ENCODE measurements around the gene CCR6. TPM values are rescaled to one million over a fixed set of nuclear protein-coding genes. Genes with fewer than 3 reads are reported as not detected.
A peak's percentile ranks its signal among the peaks of the same experiment; 100 is the strongest.

Gene CCR6
- total RNA-seq, 1 donor from 2014 or later = not detected

DNA sequence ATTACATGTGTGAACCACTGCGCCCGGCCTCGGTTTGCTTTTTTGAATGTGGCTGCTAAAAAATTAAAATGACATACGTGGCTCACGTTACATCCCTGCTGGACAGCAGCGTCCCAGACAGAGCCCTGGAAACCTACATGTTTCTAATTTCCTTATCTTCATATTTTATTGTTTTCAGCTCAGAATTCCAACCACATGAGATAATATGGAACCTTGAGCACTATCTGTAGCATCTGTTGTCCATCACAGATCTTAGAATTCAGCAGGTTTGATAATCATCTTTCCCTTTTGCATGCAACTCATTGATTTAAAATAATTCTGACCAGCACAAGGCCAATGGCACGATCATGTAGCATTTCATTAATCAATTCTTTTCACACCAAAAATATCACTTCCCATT, 25.9 kb upstream of the CCR6 start:
- ATAC-seq (no peak), DNase-seq (ENCODE audit: low spot score) (no peak)
- intact Hi-C loops (cut with DNase I) = no loop called here

DNA sequence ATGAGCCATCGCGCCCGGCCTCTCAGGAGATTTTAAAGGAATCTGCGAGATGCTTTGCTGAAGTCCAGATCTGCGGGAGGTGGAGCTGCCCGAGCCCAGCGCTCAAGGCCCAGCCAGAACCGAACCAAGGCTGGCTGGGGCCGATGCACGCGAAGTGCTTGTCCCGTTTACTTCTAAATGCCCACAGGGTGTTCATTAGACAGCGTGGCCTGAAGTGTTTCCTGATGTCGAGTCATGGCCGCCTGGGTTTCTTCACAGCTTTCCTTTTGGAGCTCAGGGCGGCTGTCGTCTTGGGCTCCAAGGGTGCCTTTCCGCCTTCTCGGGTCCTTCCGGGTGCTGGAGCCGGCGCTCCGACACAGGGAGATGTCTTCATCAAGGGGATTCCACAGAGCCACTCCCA, 25.1 kb upstream of the CCR6 start:
- intact Hi-C loops (cut with DNase I) = no loop called here
- ATAC-seq (no peak), DNase-seq (ENCODE audit: low spot score) (no peak)

DNA sequence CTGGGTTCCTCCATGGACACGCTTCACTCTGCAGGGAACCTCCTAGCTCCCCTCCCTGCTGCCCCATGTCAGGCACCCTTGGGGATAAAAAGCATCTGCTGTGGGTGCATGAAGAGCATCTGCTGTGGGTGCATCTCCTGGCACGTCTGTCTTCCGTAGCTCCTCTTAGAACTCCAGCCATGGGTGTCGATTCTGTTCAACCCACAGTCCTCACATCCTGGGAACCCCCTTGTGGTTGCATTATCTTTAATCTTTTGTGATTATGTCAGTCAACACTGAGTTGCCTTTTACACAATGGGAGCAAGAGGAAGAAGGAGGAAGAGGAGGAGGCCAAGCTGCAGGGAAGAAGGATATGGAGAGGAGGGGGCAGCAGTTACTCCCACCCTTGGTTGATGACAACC, 24.1 kb upstream of the CCR6 start:
- intact Hi-C loops (cut with DNase I) = no loop called here
- no peak for ATAC-seq
- DNase-seq (ENCODE audit: low spot score) = no peak

DNA sequence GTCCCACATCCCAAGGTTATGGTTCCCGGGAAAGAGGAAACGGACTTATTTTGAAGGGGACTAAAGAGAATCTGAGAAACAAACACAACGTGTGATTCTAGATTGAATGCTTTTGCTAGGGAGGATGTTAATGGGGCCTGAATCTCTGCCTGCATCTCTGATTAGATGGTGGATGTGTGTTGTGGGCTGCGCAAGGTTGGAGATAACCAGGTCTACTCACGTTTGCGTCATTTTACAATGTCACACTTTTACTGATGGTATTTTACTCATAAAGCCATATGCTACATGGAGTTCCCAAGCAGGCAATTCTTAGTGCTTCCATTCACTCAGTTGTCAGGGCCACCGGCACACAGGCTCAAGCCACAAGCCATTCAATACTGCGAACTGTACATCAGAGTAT, 23.2 kb upstream of the CCR6 start:
- intact Hi-C loops (cut with DNase I) = no loop called here
- ATAC-seq = no peak
- DNase-seq (ENCODE audit: low spot score) = no peak

DNA sequence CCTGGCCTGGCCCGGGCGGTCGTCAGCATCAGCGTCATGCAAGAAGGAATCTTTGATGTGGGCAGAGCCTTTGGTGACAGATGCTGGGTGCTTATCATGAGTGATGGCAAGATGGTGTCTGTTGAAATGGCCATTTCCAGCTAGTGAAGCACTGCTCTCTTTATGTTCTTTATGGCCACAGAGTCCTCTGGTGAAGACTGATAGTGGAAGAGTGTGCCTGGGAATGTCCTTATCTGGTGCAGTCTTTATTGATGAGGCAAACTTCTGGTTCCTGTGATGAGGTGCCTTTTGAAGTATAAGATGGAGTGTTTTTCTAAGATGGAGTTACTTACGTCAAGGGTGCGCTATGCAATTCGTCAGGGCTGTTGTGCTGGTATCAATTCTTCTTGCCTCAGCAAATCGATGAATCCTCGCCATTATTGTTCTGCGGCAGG, 22.6 kb upstream of the CCR6 start:
- ATAC-seq (no peak), DNase-seq (ENCODE audit: low spot score) (no peak)
- intact Hi-C loops (cut with DNase I) = no loop called here

DNA sequence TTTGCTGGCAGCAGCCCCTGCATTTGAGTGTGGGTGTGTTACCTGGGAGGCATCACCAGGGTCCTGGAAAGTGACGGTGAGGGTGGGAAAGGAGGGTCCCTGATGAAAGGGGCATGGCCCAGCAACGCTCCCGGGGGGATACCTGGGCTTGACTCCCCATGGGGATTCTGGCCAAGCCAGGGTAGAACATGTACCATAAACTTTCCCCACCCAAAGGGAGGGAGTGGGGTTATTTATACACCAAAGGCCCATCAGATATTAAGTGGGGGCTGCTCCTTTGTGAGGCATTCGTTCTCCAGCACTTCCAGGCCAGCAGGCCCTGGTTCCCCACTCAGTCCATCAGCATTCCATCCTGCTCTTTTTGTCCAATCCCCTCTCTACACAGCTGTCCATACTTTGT, 20.6 kb upstream of the CCR6 start:
- ATAC-seq (no peak), DNase-seq (ENCODE audit: low spot score) (no peak)
- intact Hi-C loops (cut with DNase I) = no loop called here

DNA sequence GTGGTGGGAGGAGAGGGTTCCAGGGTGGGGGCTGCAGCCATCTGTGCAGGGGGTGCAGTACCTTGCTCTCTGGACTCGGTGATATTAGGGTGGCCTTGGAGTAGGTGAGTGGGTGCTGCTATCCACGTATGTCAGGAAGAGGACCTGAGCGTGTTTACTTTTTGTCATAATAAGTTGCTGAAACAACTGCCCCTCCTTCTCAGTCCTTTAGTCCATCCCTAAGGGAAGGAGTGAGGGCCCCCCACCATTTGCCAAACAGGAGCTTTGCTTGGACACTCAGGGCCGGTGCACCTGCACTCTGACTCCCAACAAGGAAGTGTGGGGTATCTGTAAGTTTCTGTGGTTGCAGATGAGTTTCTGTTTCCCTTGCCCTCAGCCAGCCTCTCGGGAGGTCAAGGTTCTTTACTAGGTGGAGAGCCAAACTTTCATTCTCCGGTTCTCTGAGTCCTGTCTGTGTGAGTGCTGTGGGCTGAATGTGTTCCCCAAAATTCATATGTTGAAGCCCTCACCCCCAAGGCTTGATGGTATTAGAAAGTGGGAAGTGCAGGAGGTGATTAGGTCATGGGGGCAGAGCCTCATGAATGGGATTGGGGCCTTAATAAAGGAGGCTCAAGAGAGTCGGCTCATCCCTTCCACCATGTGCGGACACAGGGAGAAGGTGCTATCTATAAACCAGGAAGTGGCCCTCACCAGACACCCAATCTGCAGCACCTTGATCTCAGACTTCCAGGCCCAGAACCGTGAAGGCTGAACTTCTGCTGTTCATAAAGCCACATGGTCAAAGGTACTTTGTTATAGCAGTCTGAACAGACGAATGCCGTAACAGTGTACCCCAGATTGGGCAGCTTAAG, 19.6 kb upstream of the CCR6 start:
- intact Hi-C loops (cut with DNase I) = no loop called here
- ATAC-seq = no peak
- no peak for DNase-seq (ENCODE audit: low spot score)

DNA sequence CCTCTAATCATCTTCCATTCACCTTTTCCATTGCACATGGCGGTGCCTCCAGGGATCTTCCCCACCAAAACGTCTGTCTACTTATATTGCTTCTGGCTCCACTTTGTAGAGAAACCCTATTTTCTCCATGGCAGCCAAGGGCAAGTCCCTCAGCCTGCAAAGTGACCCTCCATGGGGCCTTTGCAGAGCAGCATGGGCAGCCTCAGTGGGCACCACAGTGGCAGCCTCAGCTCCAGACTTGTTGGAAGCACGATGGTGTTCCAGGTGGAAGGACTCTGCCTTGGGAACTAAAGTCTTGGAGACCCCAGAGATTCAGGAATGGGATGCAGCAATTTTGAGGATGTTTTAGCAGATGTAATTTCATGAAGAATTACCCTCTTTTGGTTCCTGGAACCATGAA, 18.5 kb upstream of the CCR6 start:
- intact Hi-C loops (cut with DNase I) = no loop called here
- DNase-seq (ENCODE audit: low spot score) (no peak), ATAC-seq (no peak)

GRCh38 chr6:167105060-167105459, 17.8 kb upstream of the CCR6 start:
- intact Hi-C loops (cut with DNase I) = no loop called here
- DNase-seq (ENCODE audit: low spot score) (no peak), ATAC-seq (no peak)

GRCh38 chr6:167106406-167106805, 16.5 kb upstream of the CCR6 start:
- ATAC-seq = no peak
- no peak for DNase-seq (ENCODE audit: low spot score)
- intact Hi-C loops (cut with DNase I) = no loop called here

GRCh38 chr6:167107787-167108186, 15.1 kb upstream of the CCR6 start:
- DNase-seq (ENCODE audit: low spot score) = no peak
- ATAC-seq = no peak
- intact Hi-C loops (cut with DNase I) = no loop called here

DNA sequence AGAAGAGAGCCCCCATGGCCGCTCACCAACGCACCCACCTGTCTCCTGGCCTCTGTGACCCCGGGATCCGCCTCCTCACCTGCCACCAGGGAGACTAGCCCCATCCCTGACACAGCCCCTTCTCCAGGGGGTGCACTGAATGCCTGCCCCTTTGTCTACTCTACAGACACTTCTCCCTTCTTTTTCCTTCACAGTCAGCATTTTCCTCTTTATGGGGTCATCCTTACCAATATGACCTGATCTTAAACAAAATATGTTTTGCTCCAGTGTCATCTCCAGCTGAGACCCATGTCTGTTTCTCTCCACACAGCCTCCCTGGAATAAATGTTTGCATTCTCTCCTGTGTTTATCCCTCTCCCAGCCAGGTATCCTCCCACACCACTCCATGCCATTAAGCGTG, 14.6 kb upstream of the CCR6 start:
- intact Hi-C loops (cut with DNase I) = no loop called here
- DNase-seq (ENCODE audit: low spot score) (no peak), ATAC-seq (no peak)

DNA sequence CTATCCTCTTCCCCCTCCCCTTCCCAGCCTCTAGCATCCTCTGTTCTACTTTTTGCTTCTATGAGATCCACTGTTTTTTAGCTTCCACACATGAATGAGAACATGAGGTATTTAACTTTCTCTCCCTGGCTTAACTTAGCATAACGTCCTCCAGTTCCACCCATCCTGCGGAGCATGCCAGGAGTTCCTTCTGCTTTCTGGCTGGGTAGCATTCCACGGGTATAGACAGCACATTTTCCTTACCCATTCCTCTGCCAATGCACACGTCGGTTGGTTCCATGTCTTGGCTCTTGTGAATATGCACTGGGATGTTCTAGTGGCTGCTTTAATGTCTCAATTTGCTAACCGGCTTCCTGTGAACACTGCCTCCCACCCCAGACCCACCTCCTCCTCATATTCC, 13.2 kb upstream of the CCR6 start:
- intact Hi-C loops (cut with DNase I) = no loop called here
- DNase-seq (ENCODE audit: low spot score) (no peak), ATAC-seq (no peak)

GRCh38 chr6:167111597-167111996, 11.3 kb upstream of the CCR6 start:
- ATAC-seq (no peak), DNase-seq (ENCODE audit: low spot score) (no peak)
- intact Hi-C loops (cut with DNase I) = no loop called here

GRCh38 chr6:167112421-167112820, 10.5 kb upstream of the CCR6 start:
- intact Hi-C loops (cut with DNase I) = no loop called here
- ATAC-seq = no peak

DNA sequence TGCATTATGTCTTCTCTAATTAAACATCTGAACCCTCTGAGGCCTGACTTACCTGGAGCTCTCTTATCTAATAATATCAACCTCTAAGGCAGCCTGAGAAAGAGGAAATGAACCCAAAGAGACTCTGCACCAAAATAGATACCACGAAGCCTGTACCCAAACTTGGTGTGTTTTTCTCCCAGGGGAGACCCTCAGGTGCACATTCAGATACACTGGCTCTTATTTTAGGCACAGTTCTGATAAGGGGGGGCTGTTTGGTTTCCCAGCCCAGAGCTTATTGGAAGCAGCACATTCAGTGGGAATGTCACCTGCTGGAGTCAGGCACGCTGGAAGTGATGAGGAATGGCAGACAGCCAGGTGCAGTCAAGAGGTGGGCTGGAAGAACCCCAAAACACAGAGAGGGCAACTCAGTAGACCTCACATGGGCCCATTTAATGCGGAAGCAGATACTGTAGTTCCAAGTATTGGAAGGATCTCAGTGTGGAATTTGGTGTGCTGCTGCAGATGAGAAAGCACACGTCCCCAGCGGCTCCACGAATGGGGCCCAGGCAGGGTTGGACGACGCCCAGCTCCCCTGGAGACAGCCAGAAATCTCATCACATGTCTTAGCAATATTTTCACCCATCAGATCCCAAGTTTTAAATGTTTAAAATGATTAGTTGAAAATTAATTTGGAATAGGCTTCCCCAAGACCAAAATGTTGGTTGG, 9.7 kb upstream of the CCR6 start:
- intact Hi-C loops (cut with DNase I) = no loop called here
- ATAC-seq (no peak), DNase-seq (ENCODE audit: low spot score) (no peak)

More at GRCh38 chr6:167112421-167112820, 10.5 kb upstream of the CCR6 start:
- DNase-seq (ENCODE audit: low spot score) = no peak

- intact Hi-C loops (cut with DNase I) = no loop called here
- ATAC-seq = no peak
- no peak for DNase-seq (ENCODE audit: low spot score)
These were observed 8.7 kb upstream of the CCR6 start for GRCh38 chr6:167113935-167114910.

GRCh38 chr6:167115054-167115453, 7.8 kb upstream of the CCR6 start:
- no peak for DNase-seq (ENCODE audit: low spot score)
- ATAC-seq = no peak
- intact Hi-C loops (cut with DNase I) = no loop called here

GRCh38 chr6:167116109-167116837, 6.6 kb upstream of the CCR6 start:
- intact Hi-C loops (cut with DNase I) = no loop called here
- ATAC-seq = peak; percentile 73
- no peak for DNase-seq (ENCODE audit: low spot score)

Measured in sciatic nerve (tissue), 2 donors.